ENCODE measurements around the gene CLSTN2. TPM values are rescaled to one million over a fixed set of nuclear protein-coding genes. Genes with fewer than 3 reads are reported as not detected.

The CLSTN2 gene
- total and polyA plus RNA-seq, 4 donors, result 0.13 to 20.6 (median 9.1) TPM

GRCh38 chr3:140588558-140588957, 653.6 kb downstream of the CLSTN2 start:
- Histone ChIP-seq H3K4me3 (ENCODE audit: low read length in 2 of 2) (no peak overlapping the region), H3K27ac (ENCODE audit: low read depth in 1 of 2, low read length in 2 of 2) (no peak overlapping the region), H3K27me3 (ENCODE audit: control insufficient read depth in 1 of 2, insufficient read depth in 2 of 2, low read length in 1 of 2) (peaks cover 0 to 2% of the 10 kb centered on the region in 2 donors), H3K36me3 (ENCODE audit: control insufficient read depth in 1 of 2, insufficient read depth in 2 of 2, low read length in 1 of 2) (no peaks in the 10 kb centered on the region), H3K4me1 (ENCODE audit: control insufficient read depth in 1 of 2, insufficient read depth in 2 of 2, low read length in 2 of 2) (no peaks in the 10 kb centered on the region), H3K9me3 (ENCODE audit: control insufficient read depth, low read length) (peaks cover 3% of the 10 kb centered on the region)
- intact Hi-C loops (cut with DNase I), result no loop called here
- ATAC-seq (ENCODE audit: low FRiP score), result no peak
- 43 to 50% methylated on average over 3 of the region's 3 CpGs for WGBS, 2 donors
- DNase-seq, result no peak

- DNase-seq (no peak), ATAC-seq (ENCODE audit: low FRiP score) (no peak)
- Histone ChIP-seq H3K27me3 (ENCODE audit: control insufficient read depth in 1 of 2, insufficient read depth in 2 of 2, low read length in 1 of 2) (no peaks in the 10 kb centered on the region), H3K27ac (ENCODE audit: low read depth in 1 of 2, low read length in 2 of 2) (no peak overlapping the region), H3K4me3 (ENCODE audit: low read length in 2 of 2) (no peak overlapping the region), H3K9me3 (ENCODE audit: control insufficient read depth, low read length) (no peaks in the 10 kb centered on the region), H3K36me3 (ENCODE audit: control insufficient read depth in 1 of 2, insufficient read depth in 2 of 2, low read length in 1 of 2) (no peaks in the 10 kb centered on the region), H3K4me1 (ENCODE audit: control insufficient read depth in 1 of 2, insufficient read depth in 2 of 2, low read length in 2 of 2) (no peaks in the 10 kb centered on the region)
- intact Hi-C loops (cut with DNase I), result no loop called here
- WGBS, 2 donors, result 79 to 84% methylated on average over 3 of the region's 3 CpGs
Observed at GRCh38 chr3:140593766-140594165, 658.8 kb downstream of the CLSTN2 start.

GRCh38 chr3:140595295-140595694, 660.3 kb downstream of the CLSTN2 start:
- no peak overlapping the region for H3K4me3 ChIP-seq (ENCODE audit: low read length in 2 of 2)
- H3K4me1 ChIP-seq (ENCODE audit: control insufficient read depth in 1 of 2, insufficient read depth in 2 of 2, low read length in 2 of 2), result no peaks in the 10 kb centered on the region
- no peaks in the 10 kb centered on the region for H3K9me3 ChIP-seq (ENCODE audit: control insufficient read depth, low read length)
- DNase-seq (no peak), ATAC-seq (ENCODE audit: low FRiP score) (no peak)
- no peaks in the 10 kb centered on the region for H3K27me3 ChIP-seq (ENCODE audit: control insufficient read depth in 1 of 2, insufficient read depth in 2 of 2, low read length in 1 of 2)
- WGBS, 2 donors, result 37 to 41% methylated on average over 2 of the region's 2 CpGs
- no peak overlapping the region for H3K27ac ChIP-seq (ENCODE audit: low read depth in 1 of 2, low read length in 2 of 2)
- intact Hi-C loops (cut with DNase I), result no loop called here
- H3K36me3 ChIP-seq (ENCODE audit: control insufficient read depth in 1 of 2, insufficient read depth in 2 of 2, low read length in 1 of 2), result no peaks in the 10 kb centered on the region

- H3K9me3 ChIP-seq (ENCODE audit: control insufficient read depth, low read length), result no peaks in the 10 kb centered on the region
- no peaks in the 10 kb centered on the region for H3K36me3 ChIP-seq (ENCODE audit: control insufficient read depth in 1 of 2, insufficient read depth in 2 of 2, low read length in 1 of 2)
- no peak overlapping the region for H3K4me3 ChIP-seq (ENCODE audit: low read length in 2 of 2)
- WGBS, 2 donors, result 77 to 81% methylated on average over 3 of the region's 3 CpGs
- no peaks in the 10 kb centered on the region for H3K27me3 ChIP-seq (ENCODE audit: control insufficient read depth in 1 of 2, insufficient read depth in 2 of 2, low read length in 1 of 2)
- no peaks in the 10 kb centered on the region for H3K4me1 ChIP-seq (ENCODE audit: control insufficient read depth in 1 of 2, insufficient read depth in 2 of 2, low read length in 2 of 2)
- no peak overlapping the region for H3K27ac ChIP-seq (ENCODE audit: low read depth in 1 of 2, low read length in 2 of 2)
- intact Hi-C loops (cut with DNase I), result no loop called here
- DNase-seq, result no peak
- no peak for ATAC-seq (ENCODE audit: low FRiP score)
Observed at GRCh38 chr3:140597364-140597763, 662.4 kb downstream of the CLSTN2 start.

GRCh38 chr3:140597792-140598191, 662.8 kb downstream of the CLSTN2 start:
- WGBS, 2 donors, result 15 to 20% methylated on average over 2 of the region's 2 CpGs
- intact Hi-C loops (cut with DNase I), result no loop called here
- no peaks in the 10 kb centered on the region for H3K9me3 ChIP-seq (ENCODE audit: control insufficient read depth, low read length)

GRCh38 chr3:140599009-140599408, 664.0 kb downstream of the CLSTN2 start:
- no peak overlapping the region for H3K27ac ChIP-seq (ENCODE audit: low read depth in 1 of 2, low read length in 2 of 2)
- no peaks in the 10 kb centered on the region for H3K9me3 ChIP-seq (ENCODE audit: control insufficient read depth, low read length)
- no peak overlapping the region for H3K4me3 ChIP-seq (ENCODE audit: low read length in 2 of 2)
- ATAC-seq (ENCODE audit: low FRiP score), result no peak
- H3K27me3 ChIP-seq (ENCODE audit: control insufficient read depth in 1 of 2, insufficient read depth in 2 of 2, low read length in 1 of 2), result no peaks in the 10 kb centered on the region
- DNase-seq, result no peak
- H3K4me1 ChIP-seq (ENCODE audit: control insufficient read depth in 1 of 2, insufficient read depth in 2 of 2, low read length in 2 of 2), result no peaks in the 10 kb centered on the region
- intact Hi-C loops (cut with DNase I), result no loop called here
- no peaks in the 10 kb centered on the region for H3K36me3 ChIP-seq (ENCODE audit: control insufficient read depth in 1 of 2, insufficient read depth in 2 of 2, low read length in 1 of 2)

More at GRCh38 chr3:140597792-140598191, 662.8 kb downstream of the CLSTN2 start:
- DNase-seq (no peak), ATAC-seq (ENCODE audit: low FRiP score) (no peak)
- no peak overlapping the region for H3K4me3 ChIP-seq (ENCODE audit: low read length in 2 of 2)
- no peaks in the 10 kb centered on the region for H3K36me3 ChIP-seq (ENCODE audit: control insufficient read depth in 1 of 2, insufficient read depth in 2 of 2, low read length in 1 of 2)
- no peaks in the 10 kb centered on the region for H3K4me1 ChIP-seq (ENCODE audit: control insufficient read depth in 1 of 2, insufficient read depth in 2 of 2, low read length in 2 of 2)
- H3K27ac ChIP-seq (ENCODE audit: low read depth in 1 of 2, low read length in 2 of 2), result no peak overlapping the region
- H3K27me3 ChIP-seq (ENCODE audit: control insufficient read depth in 1 of 2, insufficient read depth in 2 of 2, low read length in 1 of 2), result no peaks in the 10 kb centered on the region

GRCh38 chr3:140599496-140599895, 664.5 kb downstream of the CLSTN2 start:
- WGBS, 2 donors, result 57 to 85% methylated on average over 1 of the region's 1 CpG
- Histone ChIP-seq H3K4me3 (ENCODE audit: low read length in 2 of 2) (no peak overlapping the region), H3K27ac (ENCODE audit: low read depth in 1 of 2, low read length in 2 of 2) (no peak overlapping the region), H3K36me3 (ENCODE audit: control insufficient read depth in 1 of 2, insufficient read depth in 2 of 2, low read length in 1 of 2) (no peaks in the 10 kb centered on the region), H3K27me3 (ENCODE audit: control insufficient read depth in 1 of 2, insufficient read depth in 2 of 2, low read length in 1 of 2) (no peaks in the 10 kb centered on the region), H3K4me1 (ENCODE audit: control insufficient read depth in 1 of 2, insufficient read depth in 2 of 2, low read length in 2 of 2) (no peaks in the 10 kb centered on the region), H3K9me3 (ENCODE audit: control insufficient read depth, low read length) (no peaks in the 10 kb centered on the region)
- ATAC-seq (ENCODE audit: low FRiP score), result no peak
- intact Hi-C loops (cut with DNase I), result no loop called here
- DNase-seq, result no peak

GRCh38 chr3:140601881-140602280, 666.9 kb downstream of the CLSTN2 start:
- intact Hi-C loops (cut with DNase I), result no loop called here
- Histone ChIP-seq H3K27ac (ENCODE audit: low read depth in 1 of 2, low read length in 2 of 2) (no peak overlapping the region), H3K4me1 (ENCODE audit: control insufficient read depth in 1 of 2, insufficient read depth in 2 of 2, low read length in 2 of 2) (no peaks in the 10 kb centered on the region), H3K9me3 (ENCODE audit: control insufficient read depth, low read length) (no peaks in the 10 kb centered on the region), H3K27me3 (ENCODE audit: control insufficient read depth in 1 of 2, insufficient read depth in 2 of 2, low read length in 1 of 2) (no peaks in the 10 kb centered on the region), H3K4me3 (ENCODE audit: low read length in 2 of 2) (no peak overlapping the region), H3K36me3 (ENCODE audit: control insufficient read depth in 1 of 2, insufficient read depth in 2 of 2, low read length in 1 of 2) (no peaks in the 10 kb centered on the region)
- DNase-seq, result no peak
- no peak for ATAC-seq (ENCODE audit: low FRiP score)
- WGBS, 2 donors, result 70 to 72% methylated on average over 3 of the region's 3 CpGs

- Histone ChIP-seq H3K4me3 (ENCODE audit: low read length in 2 of 2) (no peak overlapping the region), H3K9me3 (ENCODE audit: control insufficient read depth, low read length) (no peaks in the 10 kb centered on the region), H3K4me1 (ENCODE audit: control insufficient read depth in 1 of 2, insufficient read depth in 2 of 2, low read length in 2 of 2) (no peaks in the 10 kb centered on the region), H3K27me3 (ENCODE audit: control insufficient read depth in 1 of 2, insufficient read depth in 2 of 2, low read length in 1 of 2) (no peaks in the 10 kb centered on the region), H3K36me3 (ENCODE audit: control insufficient read depth in 1 of 2, insufficient read depth in 2 of 2, low read length in 1 of 2) (no peaks in the 10 kb centered on the region), H3K27ac (ENCODE audit: low read depth in 1 of 2, low read length in 2 of 2) (no peak overlapping the region)
- DNase-seq (no peak), ATAC-seq (ENCODE audit: low FRiP score) (no peak)
- intact Hi-C loops (cut with DNase I), result no loop called here
- WGBS, 2 donors, result 68 to 75% methylated on average over 2 of the region's 2 CpGs
Observed at GRCh38 chr3:140602781-140603180, 667.8 kb downstream of the CLSTN2 start.
